Measurements from ENCODE around the gene FEZ2. TPM values are rescaled to one million over a fixed set of nuclear protein-coding genes. Genes with fewer than 3 reads are reported as not detected.
A peak's percentile ranks its signal among the peaks of the same experiment; 100 is the strongest.

Gene FEZ2
- total and polyA plus RNA-seq, 4 donors = 36.1 to 59.4 (median 58.5) TPM

DNA sequence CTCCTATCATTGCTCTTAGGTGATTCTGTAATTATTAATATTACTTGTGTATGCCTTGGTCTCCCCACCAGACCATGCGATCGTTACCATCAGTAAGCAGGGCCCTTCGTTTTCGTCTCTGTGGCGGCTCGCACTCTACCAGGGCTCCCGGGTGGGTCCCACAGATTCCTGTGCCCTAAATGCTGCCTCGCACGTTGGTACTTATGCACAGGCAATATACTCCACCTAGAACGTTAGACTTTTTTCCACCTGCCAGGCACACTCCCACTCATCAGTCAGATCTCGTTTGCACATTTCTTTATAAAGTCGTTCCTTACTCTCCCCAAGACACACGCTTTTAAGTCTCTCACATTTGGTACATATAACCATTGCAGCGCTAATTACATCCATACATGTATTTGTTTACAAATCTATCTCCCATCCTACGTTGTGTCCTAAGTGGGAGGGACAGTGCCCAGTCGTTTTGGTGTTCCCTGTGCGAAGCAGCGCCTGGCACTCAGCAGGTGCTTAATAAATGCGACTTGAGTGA lies 901 bp downstream of the FEZ2 start:
- WGBS, 2 donors = 31 to 33% methylated on average over 19 of the region's 19 CpGs
- no peaks in the 10 kb centered on the region for H3K36me3 ChIP-seq (ENCODE audit: control insufficient read depth in 1 of 2, insufficient read depth in 2 of 2, low read length in 1 of 2)
- no peaks in the 10 kb centered on the region for H3K27me3 ChIP-seq (ENCODE audit: control insufficient read depth in 1 of 2, insufficient read depth in 2 of 2, low read length in 1 of 2)
- peaks cover 0 to 4% of the 10 kb centered on the region in 2 donors for H3K4me1 ChIP-seq (ENCODE audit: control insufficient read depth in 1 of 2, insufficient read depth in 2 of 2, low read length in 2 of 2)
- H3K4me3 ChIP-seq (ENCODE audit: low read length in 2 of 2) = peak overlapping the region; percentile 95 to 97
- H3K27ac ChIP-seq (ENCODE audit: low read depth in 1 of 2, low read length in 2 of 2) = no peak overlapping the region
- DNase-seq = no peak
- ATAC-seq (ENCODE audit: low FRiP score) = peak; percentile 8
- H3K9me3 ChIP-seq (ENCODE audit: control insufficient read depth, low read length) = no peaks in the 10 kb centered on the region
- intact Hi-C loops (cut with DNase I) = loop anchor here in 1 of 2 donors (5.0 kb wide), 1 partner anchor 35 kb away; no protein-coding TSS in a partner anchor

- peaks cover 0 to 4% of the 10 kb centered on the region in 2 donors for H3K4me1 ChIP-seq (ENCODE audit: control insufficient read depth in 1 of 2, insufficient read depth in 2 of 2, low read length in 2 of 2)
- no peak overlapping the region for H3K27ac ChIP-seq (ENCODE audit: low read depth in 1 of 2, low read length in 2 of 2)
- no peaks in the 10 kb centered on the region for H3K36me3 ChIP-seq (ENCODE audit: control insufficient read depth in 1 of 2, insufficient read depth in 2 of 2, low read length in 1 of 2)
- H3K9me3 ChIP-seq (ENCODE audit: control insufficient read depth, low read length) = no peaks in the 10 kb centered on the region
- intact Hi-C loops (cut with DNase I) = loop anchor here in 1 of 2 donors (5.0 kb wide), 1 partner anchor 34 kb away; no protein-coding TSS in a partner anchor
- no peak overlapping the region for H3K4me3 ChIP-seq (ENCODE audit: low read length in 2 of 2)
- WGBS, 2 donors = 96% methylated on average over 12 of the region's 12 CpGs
- ATAC-seq (ENCODE audit: low FRiP score) = no peak
- DNase-seq = no peak
- H3K27me3 ChIP-seq (ENCODE audit: control insufficient read depth in 1 of 2, insufficient read depth in 2 of 2, low read length in 1 of 2) = no peaks in the 10 kb centered on the region
Measured at GRCh38 chr2:36596397-36596796, 1.6 kb downstream of the FEZ2 start.

DNA sequence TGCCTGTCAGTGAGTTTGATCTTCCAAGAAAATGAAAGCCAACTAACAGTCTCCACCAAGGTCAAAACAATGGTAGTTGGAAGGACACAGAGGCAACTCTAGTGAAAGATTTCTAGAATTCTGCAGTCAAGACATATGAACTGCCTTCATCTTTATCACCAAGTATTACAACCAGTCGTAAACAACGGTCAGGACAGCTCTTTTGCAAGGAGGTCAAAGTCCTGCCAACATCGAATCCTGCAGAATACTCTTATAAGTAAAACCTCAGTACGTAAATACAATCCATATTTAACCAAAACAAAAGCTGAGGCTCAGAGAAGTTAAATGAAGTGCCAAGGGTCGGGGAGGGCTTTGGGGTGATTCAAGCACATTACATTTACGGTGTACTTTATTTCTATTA lies 3.1 kb downstream of the FEZ2 start:
- no peaks in the 10 kb centered on the region for H3K9me3 ChIP-seq (ENCODE audit: control insufficient read depth, low read length)
- no peak overlapping the region for H3K27ac ChIP-seq (ENCODE audit: low read depth in 1 of 2, low read length in 2 of 2)
- intact Hi-C loops (cut with DNase I) = loop anchor here in 1 of 2 donors (5.0 kb wide), 1 partner anchor 33 kb away; no protein-coding TSS in a partner anchor
- no peaks in the 10 kb centered on the region for H3K36me3 ChIP-seq (ENCODE audit: control insufficient read depth in 1 of 2, insufficient read depth in 2 of 2, low read length in 1 of 2)
- H3K4me3 ChIP-seq (ENCODE audit: low read length in 2 of 2) = no peak overlapping the region
- DNase-seq = no peak
- H3K27me3 ChIP-seq (ENCODE audit: control insufficient read depth in 1 of 2, insufficient read depth in 2 of 2, low read length in 1 of 2) = no peaks in the 10 kb centered on the region
- 89 to 93% methylated on average over 6 of the region's 6 CpGs for WGBS, 2 donors
- H3K4me1 ChIP-seq (ENCODE audit: control insufficient read depth in 1 of 2, insufficient read depth in 2 of 2, low read length in 2 of 2) = peaks cover 0 to 4% of the 10 kb centered on the region in 2 donors
- no peak for ATAC-seq (ENCODE audit: low FRiP score)

GRCh38 chr2:36589230-36589630 lies 8.7 kb downstream of the FEZ2 start:
- intact Hi-C loops (cut with DNase I) = no loop called here
- Histone ChIP-seq H3K27me3 (ENCODE audit: control insufficient read depth in 1 of 2, insufficient read depth in 2 of 2, low read length in 1 of 2) (no peaks in the 10 kb centered on the region), H3K27ac (ENCODE audit: low read depth in 1 of 2, low read length in 2 of 2) (no peak overlapping the region), H3K4me3 (ENCODE audit: low read length in 2 of 2) (no peak overlapping the region), H3K4me1 (ENCODE audit: control insufficient read depth in 1 of 2, insufficient read depth in 2 of 2, low read length in 2 of 2) (no peaks in the 10 kb centered on the region), H3K36me3 (ENCODE audit: control insufficient read depth in 1 of 2, insufficient read depth in 2 of 2, low read length in 1 of 2) (peaks cover 0 to 3% of the 10 kb centered on the region in 2 donors), H3K9me3 (ENCODE audit: control insufficient read depth, low read length) (no peaks in the 10 kb centered on the region)
- 46 to 49% methylated on average over 2 of the region's 2 CpGs for WGBS, 2 donors
- DNase-seq (no peak), ATAC-seq (ENCODE audit: low FRiP score) (no peak)

- ATAC-seq (ENCODE audit: low FRiP score) = no peak
Measured at GRCh38 chr2:36587556-36587955, 10.4 kb downstream of the FEZ2 start.

GRCh38 chr2:36587101-36587500 lies 10.9 kb downstream of the FEZ2 start:
- DNase-seq (no peak), ATAC-seq (ENCODE audit: low FRiP score) (no peak)
- intact Hi-C loops (cut with DNase I) = no loop called here
- Histone ChIP-seq H3K27ac (ENCODE audit: low read depth in 1 of 2, low read length in 2 of 2) (no peak overlapping the region), H3K4me1 (ENCODE audit: control insufficient read depth in 1 of 2, insufficient read depth in 2 of 2, low read length in 2 of 2) (no peaks in the 10 kb centered on the region), H3K27me3 (ENCODE audit: control insufficient read depth in 1 of 2, insufficient read depth in 2 of 2, low read length in 1 of 2) (no peaks in the 10 kb centered on the region), H3K4me3 (ENCODE audit: low read length in 2 of 2) (no peak overlapping the region), H3K36me3 (ENCODE audit: control insufficient read depth in 1 of 2, insufficient read depth in 2 of 2, low read length in 1 of 2) (peaks cover 3 to 5% of the 10 kb centered on the region in 2 donors), H3K9me3 (ENCODE audit: control insufficient read depth, low read length) (no peaks in the 10 kb centered on the region)
- WGBS, 2 donors = 91 to 94% methylated on average over 1 of the region's 1 CpG

More at GRCh38 chr2:36587556-36587955, 10.4 kb downstream of the FEZ2 start:
- Histone ChIP-seq H3K9me3 (ENCODE audit: control insufficient read depth, low read length) (no peaks in the 10 kb centered on the region), H3K4me1 (ENCODE audit: control insufficient read depth in 1 of 2, insufficient read depth in 2 of 2, low read length in 2 of 2) (no peaks in the 10 kb centered on the region), H3K27me3 (ENCODE audit: control insufficient read depth in 1 of 2, insufficient read depth in 2 of 2, low read length in 1 of 2) (no peaks in the 10 kb centered on the region), H3K4me3 (ENCODE audit: low read length in 2 of 2) (no peak overlapping the region), H3K36me3 (ENCODE audit: control insufficient read depth in 1 of 2, insufficient read depth in 2 of 2, low read length in 1 of 2) (peaks cover 2 to 5% of the 10 kb centered on the region in 2 donors), H3K27ac (ENCODE audit: low read depth in 1 of 2, low read length in 2 of 2) (no peak overlapping the region)
- no peak for DNase-seq
- WGBS, 2 donors = 87 to 91% methylated on average over 3 of the region's 3 CpGs
- intact Hi-C loops (cut with DNase I) = no loop called here

GRCh38 chr2:36586672-36587071 lies 11.3 kb downstream of the FEZ2 start:
- ATAC-seq (ENCODE audit: low FRiP score) = no peak
- Histone ChIP-seq H3K9me3 (ENCODE audit: control insufficient read depth, low read length) (no peaks in the 10 kb centered on the region), H3K27ac (ENCODE audit: low read depth in 1 of 2, low read length in 2 of 2) (no peak overlapping the region), H3K36me3 (ENCODE audit: control insufficient read depth in 1 of 2, insufficient read depth in 2 of 2, low read length in 1 of 2) (peaks cover 3 to 5% of the 10 kb centered on the region in 2 donors), H3K4me3 (ENCODE audit: low read length in 2 of 2) (no peak overlapping the region), H3K4me1 (ENCODE audit: control insufficient read depth in 1 of 2, insufficient read depth in 2 of 2, low read length in 2 of 2) (no peaks in the 10 kb centered on the region), H3K27me3 (ENCODE audit: control insufficient read depth in 1 of 2, insufficient read depth in 2 of 2, low read length in 1 of 2) (no peaks in the 10 kb centered on the region)
- intact Hi-C loops (cut with DNase I) = no loop called here
- WGBS, 2 donors = 96 to 97% methylated on average over 6 of the region's 6 CpGs
- DNase-seq = no peak

DNA sequence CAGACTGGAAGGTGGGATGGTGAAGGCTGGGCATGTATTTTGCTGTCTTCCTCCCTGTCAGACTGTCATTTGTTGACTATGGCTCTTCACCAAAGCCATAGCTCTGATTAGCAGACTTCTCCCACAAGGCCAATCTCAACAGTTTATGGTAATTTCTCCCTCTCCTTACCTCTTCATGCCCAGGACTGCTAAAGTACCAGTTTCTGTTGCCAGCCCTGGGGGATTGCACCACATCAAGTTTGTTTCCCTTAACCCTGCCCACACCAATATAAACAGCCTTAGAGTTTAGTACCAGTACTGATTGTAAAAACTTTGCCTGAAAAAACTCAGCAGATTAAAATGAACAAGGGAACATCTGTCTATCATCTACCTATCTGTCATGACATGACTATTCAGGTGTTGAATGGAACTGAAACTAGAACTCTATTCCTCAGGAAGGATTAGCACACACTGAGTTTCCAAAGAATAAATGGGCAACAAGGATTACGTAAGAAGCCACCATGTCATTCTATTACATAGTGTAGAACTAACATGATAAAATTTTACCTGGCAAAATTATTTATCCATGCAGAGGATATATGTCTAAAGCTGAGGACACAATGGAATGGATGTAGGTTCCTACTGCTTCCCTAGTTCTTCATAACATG lies 13.7 kb downstream of the FEZ2 start:
- no peak for ATAC-seq (ENCODE audit: low FRiP score)
- no peak overlapping the region for H3K4me3 ChIP-seq (ENCODE audit: low read length in 2 of 2)
- intact Hi-C loops (cut with DNase I) = no loop called here
- no peaks in the 10 kb centered on the region for H3K4me1 ChIP-seq (ENCODE audit: control insufficient read depth in 1 of 2, insufficient read depth in 2 of 2, low read length in 2 of 2)
- H3K27ac ChIP-seq (ENCODE audit: low read depth in 1 of 2, low read length in 2 of 2) = no peak overlapping the region
- 98 to 100% methylated on average over 1 of the region's 1 CpG for WGBS, 2 donors
- no peak for DNase-seq
- peaks cover 8 to 11% of the 10 kb centered on the region in 2 donors for H3K36me3 ChIP-seq (ENCODE audit: control insufficient read depth in 1 of 2, insufficient read depth in 2 of 2, low read length in 1 of 2)
- H3K9me3 ChIP-seq (ENCODE audit: control insufficient read depth, low read length) = no peaks in the 10 kb centered on the region
- no peaks in the 10 kb centered on the region for H3K27me3 ChIP-seq (ENCODE audit: control insufficient read depth in 1 of 2, insufficient read depth in 2 of 2, low read length in 1 of 2)

DNA sequence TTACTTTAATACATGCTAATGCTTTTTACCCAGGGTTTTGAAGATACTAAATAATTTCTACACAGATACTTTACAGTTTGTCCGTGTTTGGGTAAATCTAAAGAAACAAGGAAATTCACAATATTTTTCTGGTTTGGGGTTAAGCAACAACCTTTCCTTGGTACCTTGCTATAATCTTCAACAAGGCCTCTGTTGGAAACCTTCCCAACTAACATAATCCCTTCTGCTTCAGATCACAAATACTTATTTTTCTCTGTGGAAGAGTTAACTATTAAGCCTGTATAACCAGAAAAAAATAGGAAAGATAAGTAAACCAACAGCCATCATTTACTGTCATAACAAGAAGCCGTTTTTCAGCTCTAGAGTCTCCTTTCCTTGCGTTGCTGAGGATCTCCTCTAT lies 15.0 kb downstream of the FEZ2 start:
- H3K4me1 ChIP-seq (ENCODE audit: control insufficient read depth in 1 of 2, insufficient read depth in 2 of 2, low read length in 2 of 2) = no peaks in the 10 kb centered on the region
- ATAC-seq (ENCODE audit: low FRiP score) (no peak), DNase-seq (no peak)
- H3K36me3 ChIP-seq (ENCODE audit: control insufficient read depth in 1 of 2, insufficient read depth in 2 of 2, low read length in 1 of 2) = peaks cover 14% of the 10 kb centered on the region in 2 donors
- H3K4me3 ChIP-seq (ENCODE audit: low read length in 2 of 2) = no peak overlapping the region
- H3K27ac ChIP-seq (ENCODE audit: low read depth in 1 of 2, low read length in 2 of 2) = no peak overlapping the region
- no peaks in the 10 kb centered on the region for H3K9me3 ChIP-seq (ENCODE audit: control insufficient read depth, low read length)
- H3K27me3 ChIP-seq (ENCODE audit: control insufficient read depth in 1 of 2, insufficient read depth in 2 of 2, low read length in 1 of 2) = no peaks in the 10 kb centered on the region
- intact Hi-C loops (cut with DNase I) = no loop called here
- 86 to 90% methylated on average over 3 of the region's 3 CpGs for WGBS, 2 donors

Measured in aorta (tissue), 5 donors.